ENCODE results near the gene SACM1L. TPM values are rescaled to one million over a fixed set of nuclear protein-coding genes. Genes with fewer than 3 reads are reported as not detected.

The SACM1L gene
- total RNA-seq, 1 donor from 2014 or later: 24.0 TPM

DNA sequence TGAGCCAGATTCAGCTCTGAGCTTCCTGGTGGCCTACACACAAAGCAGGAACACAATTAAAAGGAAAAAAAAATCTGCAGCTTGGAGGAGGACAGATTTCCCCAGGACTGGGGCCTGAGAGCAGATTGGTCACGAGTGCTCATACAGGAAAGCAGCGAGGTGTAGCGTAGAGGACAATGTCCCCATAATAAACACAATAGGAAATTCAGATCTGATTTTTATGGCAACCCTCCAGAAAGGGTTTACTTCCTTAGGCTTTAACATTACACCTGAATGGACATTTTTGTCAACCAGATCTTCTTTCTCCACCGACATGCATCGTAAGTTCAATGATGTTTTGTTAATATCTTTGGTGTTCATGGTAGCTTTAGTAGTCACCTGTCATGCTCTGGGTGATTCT, 83.9 kb downstream of the SACM1L start:
- Histone ChIP-seq H3K4me1 (ENCODE audit: control insufficient read depth in 3 of 3, insufficient read depth in 3 of 3, low read length in 3 of 3) (peaks cover 0 to 2% (median 0%) of the 10 kb centered on the region in 3 donors), H3K4me3 (ENCODE audit: low read length in 3 of 3) (no peak overlapping the region), H3K27ac (ENCODE audit: low read depth, low read length) (no peak overlapping the region), H3K9ac (ENCODE audit: low read depth in 1 of 3, low read length in 3 of 3) (no peak overlapping the region), H3K9me3 (ENCODE audit: control insufficient read depth in 3 of 3, low read length in 3 of 3) (no peaks in the 10 kb centered on the region), H3K27me3 (ENCODE audit: control insufficient read depth in 3 of 3, insufficient read depth in 3 of 3, low read length in 3 of 3) (peaks cover 0 to 8% (median 0%) of the 10 kb centered on the region in 3 donors), H3K36me3 (ENCODE audit: control insufficient read depth in 3 of 3, insufficient read depth in 3 of 3, low read length in 3 of 3) (no peaks in the 10 kb centered on the region)

GRCh38 chr3:45773714-45774449, 84.7 kb downstream of the SACM1L start:
- H3K36me3 ChIP-seq (ENCODE audit: control insufficient read depth in 3 of 3, insufficient read depth in 3 of 3, low read length in 3 of 3): no peaks in the 10 kb centered on the region
- no peak overlapping the region for H3K4me3 ChIP-seq (ENCODE audit: low read length in 3 of 3)
- H3K27me3 ChIP-seq (ENCODE audit: control insufficient read depth in 3 of 3, insufficient read depth in 3 of 3, low read length in 3 of 3): peaks cover 0 to 8% (median 0%) of the 10 kb centered on the region in 3 donors
- no peak overlapping the region for H3K9ac ChIP-seq (ENCODE audit: low read depth in 1 of 3, low read length in 3 of 3)
- peaks cover 0 to 10% (median 5%) of the 10 kb centered on the region in 3 donors for H3K4me1 ChIP-seq (ENCODE audit: control insufficient read depth in 3 of 3, insufficient read depth in 3 of 3, low read length in 3 of 3)
- no peak overlapping the region for H3K27ac ChIP-seq (ENCODE audit: low read depth, low read length)
- H3K9me3 ChIP-seq (ENCODE audit: control insufficient read depth in 3 of 3, low read length in 3 of 3): no peaks in the 10 kb centered on the region

GRCh38 chr3:45774581-45775521, 85.7 kb downstream of the SACM1L start:
- peaks cover 0 to 8% (median 0%) of the 10 kb centered on the region in 3 donors for H3K27me3 ChIP-seq (ENCODE audit: control insufficient read depth in 3 of 3, insufficient read depth in 3 of 3, low read length in 3 of 3)
- H3K9ac ChIP-seq (ENCODE audit: low read depth in 1 of 3, low read length in 3 of 3): no peak overlapping the region
- no peak overlapping the region for H3K27ac ChIP-seq (ENCODE audit: low read depth, low read length)
- no peaks in the 10 kb centered on the region for H3K9me3 ChIP-seq (ENCODE audit: control insufficient read depth in 3 of 3, low read length in 3 of 3)
- H3K36me3 ChIP-seq (ENCODE audit: control insufficient read depth in 3 of 3, insufficient read depth in 3 of 3, low read length in 3 of 3): no peaks in the 10 kb centered on the region
- H3K4me3 ChIP-seq (ENCODE audit: low read length in 3 of 3): no peak overlapping the region
- peaks cover 0 to 12% (median 7%) of the 10 kb centered on the region in 3 donors for H3K4me1 ChIP-seq (ENCODE audit: control insufficient read depth in 3 of 3, insufficient read depth in 3 of 3, low read length in 3 of 3)

GRCh38 chr3:45775571-45776300, 86.5 kb downstream of the SACM1L start:
- no peak overlapping the region for H3K4me3 ChIP-seq (ENCODE audit: low read length in 3 of 3)

GRCh38 chr3:45776301-45776595, 87.1 kb downstream of the SACM1L start:
- Histone ChIP-seq H3K27ac (ENCODE audit: low read depth, low read length) (no peak overlapping the region), H3K4me1 (ENCODE audit: control insufficient read depth in 3 of 3, insufficient read depth in 3 of 3, low read length in 3 of 3) (peaks cover 0 to 12% (median 7%) of the 10 kb centered on the region in 3 donors), H3K9ac (ENCODE audit: low read depth in 1 of 3, low read length in 3 of 3) (no peak overlapping the region), H3K27me3 (ENCODE audit: control insufficient read depth in 3 of 3, insufficient read depth in 3 of 3, low read length in 3 of 3) (peaks cover 0 to 3% (median 0%) of the 10 kb centered on the region in 3 donors), H3K36me3 (ENCODE audit: control insufficient read depth in 3 of 3, insufficient read depth in 3 of 3, low read length in 3 of 3) (no peaks in the 10 kb centered on the region), H3K9me3 (ENCODE audit: control insufficient read depth in 3 of 3, low read length in 3 of 3) (no peaks in the 10 kb centered on the region), H3K4me3 (ENCODE audit: low read length in 3 of 3) (no peak overlapping the region)

More at GRCh38 chr3:45775571-45776300, 86.5 kb downstream of the SACM1L start:
- Histone ChIP-seq H3K27ac (ENCODE audit: low read depth, low read length) (no peak overlapping the region), H3K9ac (ENCODE audit: low read depth in 1 of 3, low read length in 3 of 3) (no peak overlapping the region), H3K9me3 (ENCODE audit: control insufficient read depth in 3 of 3, low read length in 3 of 3) (no peaks in the 10 kb centered on the region), H3K4me1 (ENCODE audit: control insufficient read depth in 3 of 3, insufficient read depth in 3 of 3, low read length in 3 of 3) (peaks cover 0 to 12% (median 7%) of the 10 kb centered on the region in 3 donors), H3K27me3 (ENCODE audit: control insufficient read depth in 3 of 3, insufficient read depth in 3 of 3, low read length in 3 of 3) (peaks cover 0 to 5% (median 0%) of the 10 kb centered on the region in 3 donors), H3K36me3 (ENCODE audit: control insufficient read depth in 3 of 3, insufficient read depth in 3 of 3, low read length in 3 of 3) (no peaks in the 10 kb centered on the region)

- no peaks in the 10 kb centered on the region for H3K36me3 ChIP-seq (ENCODE audit: control insufficient read depth in 3 of 3, insufficient read depth in 3 of 3, low read length in 3 of 3)
- H3K4me1 ChIP-seq (ENCODE audit: control insufficient read depth in 3 of 3, insufficient read depth in 3 of 3, low read length in 3 of 3): peaks cover 0 to 12% (median 7%) of the 10 kb centered on the region in 3 donors
- H3K27me3 ChIP-seq (ENCODE audit: control insufficient read depth in 3 of 3, insufficient read depth in 3 of 3, low read length in 3 of 3): peaks cover 0 to 3% (median 0%) of the 10 kb centered on the region in 3 donors
- no peak overlapping the region for H3K27ac ChIP-seq (ENCODE audit: low read depth, low read length)
- no peaks in the 10 kb centered on the region for H3K9me3 ChIP-seq (ENCODE audit: control insufficient read depth in 3 of 3, low read length in 3 of 3)
- no peak overlapping the region for H3K4me3 ChIP-seq (ENCODE audit: low read length in 3 of 3)
- H3K9ac ChIP-seq (ENCODE audit: low read depth in 1 of 3, low read length in 3 of 3): no peak overlapping the region
Measured at GRCh38 chr3:45776611-45777010, 87.4 kb downstream of the SACM1L start.

DNA sequence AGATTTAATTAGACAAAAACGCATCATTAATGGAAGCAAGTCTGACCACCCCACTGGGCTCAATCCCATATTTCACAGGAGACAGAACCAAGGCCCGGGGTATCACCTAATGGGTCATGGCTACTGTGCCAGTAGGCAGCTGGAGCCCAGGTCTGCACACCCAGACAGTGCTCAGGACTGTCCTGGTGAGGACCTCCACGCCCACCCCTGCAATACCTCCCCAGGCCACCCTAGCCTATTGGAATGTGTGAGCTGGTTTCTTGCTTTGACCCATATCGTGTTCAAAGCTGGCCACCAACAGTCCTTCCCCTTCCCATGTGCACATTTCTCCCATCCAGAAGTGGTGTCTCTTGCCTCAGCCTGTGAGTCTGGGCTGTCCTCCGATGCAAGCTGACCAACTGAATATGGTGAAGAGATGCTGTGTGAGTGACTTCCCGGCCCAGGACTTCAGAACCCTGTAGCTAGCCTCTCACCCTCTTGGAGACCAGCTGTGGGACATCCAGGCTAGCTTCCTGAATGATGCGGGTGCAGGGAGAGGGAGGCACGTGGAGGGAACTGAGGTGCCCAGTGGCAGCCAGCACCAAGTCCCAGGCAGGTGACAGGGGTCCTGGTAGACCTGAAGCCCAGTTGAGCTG, 88.0 kb downstream of the SACM1L start:
- Histone ChIP-seq H3K27ac (ENCODE audit: low read depth, low read length) (no peak overlapping the region), H3K4me1 (ENCODE audit: control insufficient read depth in 3 of 3, insufficient read depth in 3 of 3, low read length in 3 of 3) (peaks cover 0 to 12% (median 7%) of the 10 kb centered on the region in 3 donors), H3K36me3 (ENCODE audit: control insufficient read depth in 3 of 3, insufficient read depth in 3 of 3, low read length in 3 of 3) (no peaks in the 10 kb centered on the region), H3K27me3 (ENCODE audit: control insufficient read depth in 3 of 3, insufficient read depth in 3 of 3, low read length in 3 of 3) (no peaks in the 10 kb centered on the region), H3K9me3 (ENCODE audit: control insufficient read depth in 3 of 3, low read length in 3 of 3) (no peaks in the 10 kb centered on the region), H3K4me3 (ENCODE audit: low read length in 3 of 3) (no peak overlapping the region), H3K9ac (ENCODE audit: low read depth in 1 of 3, low read length in 3 of 3) (no peak overlapping the region)

DNA sequence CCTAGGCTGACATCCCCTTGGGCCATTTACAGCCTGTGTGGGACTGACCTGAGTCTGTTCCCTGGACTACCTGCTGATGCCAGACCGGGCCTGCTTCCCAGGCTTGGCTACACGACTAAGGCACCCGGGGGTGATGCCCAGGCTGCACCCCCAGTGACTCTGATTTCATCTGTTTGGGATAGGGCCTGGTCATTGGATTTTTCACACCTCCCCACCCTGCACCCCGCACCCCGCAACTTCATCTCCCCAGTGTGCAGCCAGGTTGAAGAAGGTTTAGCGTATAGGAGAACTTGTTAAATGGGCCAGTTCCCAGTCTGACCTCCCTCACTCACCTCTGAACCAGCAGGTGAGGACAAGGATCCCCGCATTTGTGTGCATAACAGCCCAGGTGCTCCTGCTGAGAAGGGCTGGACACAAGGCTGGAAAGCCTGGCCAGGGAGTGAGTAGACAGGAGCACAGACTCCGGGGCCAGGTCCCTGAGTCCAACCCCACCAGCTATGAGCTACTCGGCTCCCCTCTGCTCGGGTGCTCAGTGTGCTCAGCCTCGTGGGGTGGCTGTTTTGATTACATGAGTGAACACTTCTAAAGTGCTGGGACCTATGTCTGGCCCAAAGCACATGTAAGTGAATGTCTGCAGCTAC, 88.7 kb downstream of the SACM1L start:
- Histone ChIP-seq H3K27ac (ENCODE audit: low read depth, low read length) (no peak overlapping the region), H3K27me3 (ENCODE audit: control insufficient read depth in 3 of 3, insufficient read depth in 3 of 3, low read length in 3 of 3) (no peaks in the 10 kb centered on the region)

DNA sequence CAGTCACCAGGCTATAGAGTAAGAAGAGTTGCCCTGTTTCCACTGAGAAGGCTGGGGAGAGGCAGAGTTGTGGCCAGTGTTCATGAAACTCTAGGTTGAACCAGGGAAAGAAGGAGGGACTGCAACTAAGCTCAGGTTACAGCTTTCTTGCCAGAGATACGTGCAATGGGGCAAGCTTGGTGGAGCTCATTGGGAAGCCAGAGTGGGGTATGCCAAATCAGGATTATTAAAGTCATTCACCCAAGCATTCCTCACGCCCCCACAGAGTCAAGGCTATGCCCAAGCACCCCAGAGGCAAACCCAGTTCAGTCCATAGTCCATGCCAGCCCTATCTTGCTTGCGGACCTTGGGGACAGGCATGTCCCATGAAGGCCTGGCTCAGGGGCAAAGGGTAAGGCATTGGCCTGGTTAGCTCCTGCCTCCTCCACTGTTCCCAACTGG, 89.6 kb downstream of the SACM1L start:
- no peaks in the 10 kb centered on the region for H3K27me3 ChIP-seq (ENCODE audit: control insufficient read depth in 3 of 3, insufficient read depth in 3 of 3, low read length in 3 of 3)
- no peak overlapping the region for H3K4me3 ChIP-seq (ENCODE audit: low read length in 3 of 3)
- no peaks in the 10 kb centered on the region for H3K36me3 ChIP-seq (ENCODE audit: control insufficient read depth in 3 of 3, insufficient read depth in 3 of 3, low read length in 3 of 3)
- no peak overlapping the region for H3K27ac ChIP-seq (ENCODE audit: low read depth, low read length)
- no peak overlapping the region for H3K9ac ChIP-seq (ENCODE audit: low read depth in 1 of 3, low read length in 3 of 3)
- peaks cover 0 to 12% (median 7%) of the 10 kb centered on the region in 3 donors for H3K4me1 ChIP-seq (ENCODE audit: control insufficient read depth in 3 of 3, insufficient read depth in 3 of 3, low read length in 3 of 3)
- H3K9me3 ChIP-seq (ENCODE audit: control insufficient read depth in 3 of 3, low read length in 3 of 3): no peaks in the 10 kb centered on the region

More for the DNA sequence above, 88.7 kb downstream of the SACM1L start:
- Histone ChIP-seq H3K9ac (ENCODE audit: low read depth in 1 of 3, low read length in 3 of 3) (no peak overlapping the region), H3K4me3 (ENCODE audit: low read length in 3 of 3) (no peak overlapping the region), H3K36me3 (ENCODE audit: control insufficient read depth in 3 of 3, insufficient read depth in 3 of 3, low read length in 3 of 3) (no peaks in the 10 kb centered on the region), H3K4me1 (ENCODE audit: control insufficient read depth in 3 of 3, insufficient read depth in 3 of 3, low read length in 3 of 3) (peaks cover 0 to 12% (median 7%) of the 10 kb centered on the region in 3 donors), H3K9me3 (ENCODE audit: control insufficient read depth in 3 of 3, low read length in 3 of 3) (no peaks in the 10 kb centered on the region)

All from skeletal muscle tissue (tissue), 4 donors.